ENCODE data around the gene DRAM1. TPM values are rescaled to one million over a fixed set of nuclear protein-coding genes. Genes with fewer than 3 reads are reported as not detected.

The DRAM1 gene
- total and polyA plus RNA-seq, 4 donors: 11.0 to 37.4 (median 22.6) TPM

- peak; percentile 82 for ATAC-seq (ENCODE audit: low FRiP score)
- Histone ChIP-seq H3K27ac (ENCODE audit: low read depth in 1 of 2, low read length in 2 of 2) (no peak overlapping the region), H3K36me3 (ENCODE audit: control insufficient read depth in 1 of 2, insufficient read depth in 2 of 2, low read length in 1 of 2) (no peaks in the 10 kb centered on the region), H3K9me3 (ENCODE audit: control insufficient read depth, low read length) (no peaks in the 10 kb centered on the region), H3K27me3 (ENCODE audit: control insufficient read depth in 1 of 2, insufficient read depth in 2 of 2, low read length in 1 of 2) (no peaks in the 10 kb centered on the region), H3K4me3 (ENCODE audit: low read length in 2 of 2) (peak overlapping the region in 1 of 2 donors; percentile 8), H3K4me1 (ENCODE audit: control insufficient read depth in 1 of 2, insufficient read depth in 2 of 2, low read length in 2 of 2) (no peaks in the 10 kb centered on the region)
- intact Hi-C loops (cut with DNase I): loop anchor here (2.0 kb wide), 1 partner anchor 67 kb away; no protein-coding TSS in a partner anchor
- WGBS, 2 donors: 29 to 32% methylated on average over 6 of the region's 6 CpGs
- DNase-seq: peak in 1 of 2 donors; percentile 67
These were observed 37.8 kb upstream of the DRAM1 start for GRCh38 chr12:101839324-101840283.

GRCh38 chr12:101841069-101841468 is 36.3 kb upstream of the DRAM1 start:
- DNase-seq: no peak
- Histone ChIP-seq H3K27ac (ENCODE audit: low read depth in 1 of 2, low read length in 2 of 2) (no peak overlapping the region), H3K4me1 (ENCODE audit: control insufficient read depth in 1 of 2, insufficient read depth in 2 of 2, low read length in 2 of 2) (no peaks in the 10 kb centered on the region), H3K9me3 (ENCODE audit: control insufficient read depth, low read length) (no peaks in the 10 kb centered on the region), H3K36me3 (ENCODE audit: control insufficient read depth in 1 of 2, insufficient read depth in 2 of 2, low read length in 1 of 2) (no peaks in the 10 kb centered on the region), H3K27me3 (ENCODE audit: control insufficient read depth in 1 of 2, insufficient read depth in 2 of 2, low read length in 1 of 2) (no peaks in the 10 kb centered on the region), H3K4me3 (ENCODE audit: low read length in 2 of 2) (no peak overlapping the region)
- ATAC-seq (ENCODE audit: low FRiP score): no peak
- intact Hi-C loops (cut with DNase I): loop anchor here (2.0 kb wide), 1 partner anchor 68 kb away; no protein-coding TSS in a partner anchor
- WGBS, 2 donors: 89 to 91% methylated on average over 4 of the region's 4 CpGs

DNA sequence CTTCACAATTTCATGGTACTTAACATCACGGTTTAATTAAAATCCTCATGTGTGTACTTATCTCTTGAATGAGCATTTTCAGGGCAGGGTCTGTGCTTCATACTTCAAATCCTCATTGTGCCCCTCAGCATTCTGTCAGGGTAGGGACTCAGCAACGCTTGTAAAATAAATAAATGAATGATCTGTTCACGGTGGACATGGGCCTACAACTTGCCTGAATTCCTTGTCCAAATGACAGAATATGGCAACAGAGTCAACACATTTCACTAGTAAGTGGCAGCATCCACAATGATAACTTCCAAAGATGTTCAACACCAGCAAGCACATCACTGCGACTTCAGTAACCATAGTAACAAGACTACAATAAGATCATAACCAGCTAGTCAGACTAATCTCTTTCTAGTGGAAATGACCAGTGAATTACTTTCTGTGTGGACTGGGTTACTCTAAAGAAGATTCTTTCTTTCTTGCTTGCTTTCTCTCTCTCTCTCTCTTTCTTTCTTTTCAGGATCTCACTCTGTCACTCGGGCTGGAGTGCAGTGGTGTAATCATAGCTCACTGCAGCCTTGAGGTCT is 32.2 kb upstream of the DRAM1 start:
- H3K4me1 ChIP-seq (ENCODE audit: control insufficient read depth in 1 of 2, insufficient read depth in 2 of 2, low read length in 2 of 2): no peaks in the 10 kb centered on the region
- intact Hi-C loops (cut with DNase I): no loop called here
- DNase-seq (no peak), ATAC-seq (ENCODE audit: low FRiP score) (no peak)
- no peak overlapping the region for H3K27ac ChIP-seq (ENCODE audit: low read depth in 1 of 2, low read length in 2 of 2)
- no peaks in the 10 kb centered on the region for H3K9me3 ChIP-seq (ENCODE audit: control insufficient read depth, low read length)
- 61 to 63% methylated on average over 5 of the region's 5 CpGs for WGBS, 2 donors
- no peaks in the 10 kb centered on the region for H3K36me3 ChIP-seq (ENCODE audit: control insufficient read depth in 1 of 2, insufficient read depth in 2 of 2, low read length in 1 of 2)
- no peak overlapping the region for H3K4me3 ChIP-seq (ENCODE audit: low read length in 2 of 2)
- no peaks in the 10 kb centered on the region for H3K27me3 ChIP-seq (ENCODE audit: control insufficient read depth in 1 of 2, insufficient read depth in 2 of 2, low read length in 1 of 2)

DNA sequence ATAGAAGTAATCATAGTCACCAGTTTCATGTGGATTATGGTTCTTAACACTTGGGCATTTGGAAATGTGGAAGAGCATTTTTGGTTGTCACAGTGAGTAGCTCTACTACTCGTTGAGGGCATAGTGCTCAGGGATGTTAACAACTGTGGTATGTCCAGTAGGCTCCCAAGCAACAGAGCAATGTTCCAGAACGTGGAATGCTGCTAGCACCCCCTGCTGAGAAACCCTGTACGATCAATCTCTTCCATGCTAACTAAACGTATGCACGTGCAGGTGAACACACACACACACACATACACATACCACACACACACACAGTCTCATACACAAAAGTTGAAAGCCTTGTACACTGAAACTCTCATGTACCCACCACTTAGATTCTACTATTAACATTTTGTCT is 30.1 kb upstream of the DRAM1 start:
- H3K36me3 ChIP-seq (ENCODE audit: control insufficient read depth in 1 of 2, insufficient read depth in 2 of 2, low read length in 1 of 2): no peaks in the 10 kb centered on the region
- ATAC-seq (ENCODE audit: low FRiP score) (no peak), DNase-seq (no peak)
- intact Hi-C loops (cut with DNase I): no loop called here
- no peaks in the 10 kb centered on the region for H3K27me3 ChIP-seq (ENCODE audit: control insufficient read depth in 1 of 2, insufficient read depth in 2 of 2, low read length in 1 of 2)
- H3K9me3 ChIP-seq (ENCODE audit: control insufficient read depth, low read length): no peaks in the 10 kb centered on the region
- H3K27ac ChIP-seq (ENCODE audit: low read depth in 1 of 2, low read length in 2 of 2): no peak overlapping the region
- no peak overlapping the region for H3K4me3 ChIP-seq (ENCODE audit: low read length in 2 of 2)
- no peaks in the 10 kb centered on the region for H3K4me1 ChIP-seq (ENCODE audit: control insufficient read depth in 1 of 2, insufficient read depth in 2 of 2, low read length in 2 of 2)
- WGBS, 2 donors: 70 to 74% methylated on average over 5 of the region's 5 CpGs

DNA sequence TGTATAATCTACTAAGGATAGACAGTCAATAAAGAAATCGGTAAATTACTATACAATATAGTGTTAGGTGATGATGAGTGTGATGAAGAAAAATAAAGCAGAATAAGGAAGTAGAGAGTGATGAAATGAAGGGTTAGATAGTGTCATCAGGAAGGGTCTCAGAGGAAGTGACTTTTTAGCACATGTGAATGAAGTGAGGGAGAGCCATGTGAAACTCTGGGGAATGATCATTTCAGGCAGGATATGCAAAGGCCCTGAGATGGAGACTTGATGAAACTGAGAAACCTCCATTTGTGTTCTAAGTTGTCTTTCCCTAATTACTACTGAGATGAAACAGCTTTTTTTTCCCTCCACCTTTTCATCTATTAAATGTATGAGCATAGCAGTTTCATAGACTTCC is 27.2 kb upstream of the DRAM1 start:
- Histone ChIP-seq H3K9me3 (ENCODE audit: control insufficient read depth, low read length) (no peaks in the 10 kb centered on the region), H3K4me1 (ENCODE audit: control insufficient read depth in 1 of 2, insufficient read depth in 2 of 2, low read length in 2 of 2) (no peaks in the 10 kb centered on the region), H3K36me3 (ENCODE audit: control insufficient read depth in 1 of 2, insufficient read depth in 2 of 2, low read length in 1 of 2) (no peaks in the 10 kb centered on the region), H3K27me3 (ENCODE audit: control insufficient read depth in 1 of 2, insufficient read depth in 2 of 2, low read length in 1 of 2) (no peaks in the 10 kb centered on the region), H3K4me3 (ENCODE audit: low read length in 2 of 2) (no peak overlapping the region), H3K27ac (ENCODE audit: low read depth in 1 of 2, low read length in 2 of 2) (no peak overlapping the region)
- ATAC-seq (ENCODE audit: low FRiP score) (no peak), DNase-seq (no peak)
- intact Hi-C loops (cut with DNase I): no loop called here
- 85 to 91% methylated on average over 1 of the region's 1 CpG for WGBS, 2 donors

GRCh38 chr12:101852998-101853397 is 24.4 kb upstream of the DRAM1 start:
- Histone ChIP-seq H3K27me3 (ENCODE audit: control insufficient read depth in 1 of 2, insufficient read depth in 2 of 2, low read length in 1 of 2) (no peaks in the 10 kb centered on the region), H3K27ac (ENCODE audit: low read depth in 1 of 2, low read length in 2 of 2) (no peak overlapping the region), H3K4me3 (ENCODE audit: low read length in 2 of 2) (no peak overlapping the region), H3K9me3 (ENCODE audit: control insufficient read depth, low read length) (no peaks in the 10 kb centered on the region), H3K4me1 (ENCODE audit: control insufficient read depth in 1 of 2, insufficient read depth in 2 of 2, low read length in 2 of 2) (no peaks in the 10 kb centered on the region), H3K36me3 (ENCODE audit: control insufficient read depth in 1 of 2, insufficient read depth in 2 of 2, low read length in 1 of 2) (no peaks in the 10 kb centered on the region)
- ATAC-seq (ENCODE audit: low FRiP score) (no peak), DNase-seq (no peak)
- intact Hi-C loops (cut with DNase I): no loop called here

- intact Hi-C loops (cut with DNase I): no loop called here
- Histone ChIP-seq H3K27ac (ENCODE audit: low read depth in 1 of 2, low read length in 2 of 2) (no peak overlapping the region), H3K27me3 (ENCODE audit: control insufficient read depth in 1 of 2, insufficient read depth in 2 of 2, low read length in 1 of 2) (no peaks in the 10 kb centered on the region), H3K4me1 (ENCODE audit: control insufficient read depth in 1 of 2, insufficient read depth in 2 of 2, low read length in 2 of 2) (no peaks in the 10 kb centered on the region), H3K9me3 (ENCODE audit: control insufficient read depth, low read length) (no peaks in the 10 kb centered on the region), H3K36me3 (ENCODE audit: control insufficient read depth in 1 of 2, insufficient read depth in 2 of 2, low read length in 1 of 2) (no peaks in the 10 kb centered on the region), H3K4me3 (ENCODE audit: low read length in 2 of 2) (no peak overlapping the region)
- 96 to 97% methylated on average over 1 of the region's 1 CpG for WGBS, 2 donors
- no peak for DNase-seq
- no peak for ATAC-seq (ENCODE audit: low FRiP score)
These were observed 22.6 kb upstream of the DRAM1 start for GRCh38 chr12:101854747-101855146.

- no peak for DNase-seq
- WGBS, 2 donors: 5 to 13% methylated on average over 3 of the region's 3 CpGs
- H3K27me3 ChIP-seq (ENCODE audit: control insufficient read depth in 1 of 2, insufficient read depth in 2 of 2, low read length in 1 of 2): no peaks in the 10 kb centered on the region
- H3K36me3 ChIP-seq (ENCODE audit: control insufficient read depth in 1 of 2, insufficient read depth in 2 of 2, low read length in 1 of 2): no peaks in the 10 kb centered on the region
- no peak for ATAC-seq (ENCODE audit: low FRiP score)
- H3K27ac ChIP-seq (ENCODE audit: low read depth in 1 of 2, low read length in 2 of 2): no peak overlapping the region
- no peak overlapping the region for H3K4me3 ChIP-seq (ENCODE audit: low read length in 2 of 2)
- intact Hi-C loops (cut with DNase I): no loop called here
- no peaks in the 10 kb centered on the region for H3K9me3 ChIP-seq (ENCODE audit: control insufficient read depth, low read length)
- no peaks in the 10 kb centered on the region for H3K4me1 ChIP-seq (ENCODE audit: control insufficient read depth in 1 of 2, insufficient read depth in 2 of 2, low read length in 2 of 2)
These were observed 22.0 kb upstream of the DRAM1 start for GRCh38 chr12:101855364-101855884.
